Neutrophil (primary cell): ENCODE results near the gene FSTL4.
A peak's percentile ranks its signal among the peaks of the same experiment; 100 is the strongest.

Experiments used
- H3K27ac ChIP-seq: fragments of 200-600 bp; sonication (generic); 2 replicates; pipeline ENCODE4 v1.5.1; 2016; ENCODE audit warnings: mild to moderate bottlenecking, moderate library complexity
- H3K27me3 ChIP-seq: fragments of 200-600 bp; sonication (generic); 2 replicates; pipeline ENCODE4 v1.6.0; 2016; ENCODE audit warnings: mild to moderate bottlenecking
- H3K36me3 ChIP-seq: fragments of 200-600 bp; sonication (generic); 2 replicates; pipeline ENCODE4 v1.5.1; 2017
- H3K4me1 ChIP-seq, 2 experiments: fragments of 200-600 bp in 1 of 2; sonication (generic) in 1 of 2; 1 replicate in 1 of 2; 2 replicates in 1 of 2; pipeline versions ENCODE4 v1.5.1 to v1.6.1; 2013 to 2016; ENCODE audit warnings: low read depth in 1 of 2, low read length in 1 of 2, mild to moderate bottlenecking in 1 of 2, moderate library complexity in 1 of 2; ENCODE audit not compliant: control insufficient read depth in 1 of 2, insufficient read depth in 1 of 2
- H3K4me3 ChIP-seq, 2 experiments: fragments of 200-600 bp in 1 of 2; sonication (generic) in 1 of 2; 1 replicate in 1 of 2; 2 replicates in 1 of 2; pipeline ENCODE4 v1.5.1; 2013 to 2016; ENCODE audit warnings: low read depth in 1 of 2, low read length in 1 of 2, mild to moderate bottlenecking in 1 of 2, moderate library complexity in 1 of 2
- H3K9me3 ChIP-seq: fragments of 200-600 bp; sonication (generic); 2 replicates; pipeline ENCODE4 v1.5.1; 2016
- CTCF ChIP-seq: fragments of 200-600 bp; sonication (generic); IDR thresholded peaks from 2 replicates; pipeline ENCODE4 v1.5.1; 2016; ENCODE audit warnings: antibody characterized with exemption

Gene FSTL4

GRCh38 chr5:133519191-133519590, 93.2 kb downstream of the FSTL4 start:
- Histone ChIP-seq H3K9me3 (no peaks in the 10 kb centered on the region), H3K4me1 (peaks cover 10 to 16% of the 10 kb centered on the region in 2 experiments), H3K4me3 (no peak overlapping the region), H3K27ac (peak overlapping the region; percentile 40), H3K27me3 (peaks cover 17% of the 10 kb centered on the region), H3K36me3 (no peaks in the 10 kb centered on the region)
- no peak for TF ChIP-seq CTCF

GRCh38 chr5:133514456-133514855, 97.9 kb downstream of the FSTL4 start:
- no peaks in the 10 kb centered on the region for H3K9me3 ChIP-seq
- no peaks in the 10 kb centered on the region for H3K36me3 ChIP-seq
- TF ChIP-seq CTCF, result no peak
- H3K27me3 ChIP-seq, result peaks cover 21% of the 10 kb centered on the region
- no peak overlapping the region for H3K27ac ChIP-seq
- H3K4me1 ChIP-seq, result peaks cover 3 to 4% of the 10 kb centered on the region in 2 experiments
- H3K4me3 ChIP-seq, result no peak overlapping the region

- Histone ChIP-seq H3K9me3 (no peaks in the 10 kb centered on the region), H3K4me3 (no peak overlapping the region)
- TF ChIP-seq CTCF, result no peak
Observed at GRCh38 chr5:133512896-133513295, 99.4 kb downstream of the FSTL4 start.

GRCh38 chr5:133511653-133512235, 100.6 kb downstream of the FSTL4 start:
- Histone ChIP-seq H3K36me3 (no peaks in the 10 kb centered on the region), H3K27ac (no peak overlapping the region), H3K9me3 (no peaks in the 10 kb centered on the region), H3K4me1 (peaks cover 3 to 10% of the 10 kb centered on the region in 2 experiments), H3K4me3 (no peak overlapping the region), H3K27me3 (peaks cover 15% of the 10 kb centered on the region)
- TF ChIP-seq CTCF, result no peak

More at GRCh38 chr5:133512896-133513295, 99.4 kb downstream of the FSTL4 start:
- Histone ChIP-seq H3K36me3 (no peaks in the 10 kb centered on the region), H3K27me3 (peaks cover 15% of the 10 kb centered on the region), H3K4me1 (peaks cover 3 to 9% of the 10 kb centered on the region in 2 experiments), H3K27ac (no peak overlapping the region)

GRCh38 chr5:133510634-133511262, 101.6 kb downstream of the FSTL4 start:
- H3K27me3 ChIP-seq, result peaks cover 14% of the 10 kb centered on the region

More at GRCh38 chr5:133510634-133511262, 101.6 kb downstream of the FSTL4 start:
- H3K27ac ChIP-seq, result no peak overlapping the region
- TF ChIP-seq CTCF, result no peak
- H3K4me1 ChIP-seq, result peaks cover 3 to 10% of the 10 kb centered on the region in 2 experiments
- no peaks in the 10 kb centered on the region for H3K9me3 ChIP-seq
- H3K4me3 ChIP-seq, result no peak overlapping the region
- no peaks in the 10 kb centered on the region for H3K36me3 ChIP-seq
